ENCODE data around the gene INSIG1. TPM values are rescaled to one million over a fixed set of nuclear protein-coding genes. Genes with fewer than 3 reads are reported as not detected.

The INSIG1 gene
- total RNA-seq, 6 donors from 2014 or later, result 16.8 to 136 (median 100) TPM

- no peak overlapping the region for H3K4me3 ChIP-seq
- H3K27ac ChIP-seq, result no peak overlapping the region
- 84 to 85% methylated on average over 37 of the region's 37 CpGs for WGBS, 2 donors
- H3K36me3 ChIP-seq, result no peaks in the 10 kb centered on the region
- no peaks in the 10 kb centered on the region for H3K9me3 ChIP-seq
- TF ChIP-seq CTCF (IDR thresholded peaks at IDR 0.05) (no peak), POLR2AphosphoS5 (IDR thresholded peaks at IDR 0.05) (no peak), EP300 (IDR thresholded peaks at IDR 0.05) (no peak), POLR2A (IDR thresholded peaks at IDR 0.05) (no peak)
- no peaks in the 10 kb centered on the region for H3K4me1 ChIP-seq
- ATAC-seq (ENCODE audit: low FRiP score in 2 of 2) (peak; percentile 18 to 61), DNase-seq (peak in 1 of 2 donors; percentile 76)
- H3K27me3 ChIP-seq, result no peaks in the 10 kb centered on the region
Measured at GRCh38 chr7:155337946-155338631, 40.4 kb downstream of the INSIG1 start.

GRCh38 chr7:155338632-155339320 lies 41.1 kb downstream of the INSIG1 start:
- Histone ChIP-seq H3K4me1 (no peaks in the 10 kb centered on the region), H3K36me3 (no peaks in the 10 kb centered on the region), H3K4me3 (no peak overlapping the region), H3K9me3 (no peaks in the 10 kb centered on the region), H3K27me3 (no peaks in the 10 kb centered on the region), H3K27ac (no peak overlapping the region)
- peak in 1 of 2 donors; percentile 45 for ATAC-seq (ENCODE audit: low FRiP score in 2 of 2)
- no peak for DNase-seq
- TF ChIP-seq POLR2A (IDR thresholded peaks at IDR 0.05) (no peak), POLR2AphosphoS5 (IDR thresholded peaks at IDR 0.05) (no peak), CTCF (IDR thresholded peaks at IDR 0.05) (no peak), EP300 (IDR thresholded peaks at IDR 0.05) (no peak)
- 67 to 77% methylated on average over 23 to 24 of the region's 25 CpGs for WGBS, 2 donors

GRCh38 chr7:155339474-155339873 lies 41.8 kb downstream of the INSIG1 start:
- no peaks in the 10 kb centered on the region for H3K36me3 ChIP-seq
- ATAC-seq (ENCODE audit: low FRiP score in 2 of 2), result peak; percentile 7 to 51

GRCh38 chr7:155340071-155340531 lies 42.4 kb downstream of the INSIG1 start:
- TF ChIP-seq POLR2A (IDR thresholded peaks at IDR 0.05), result no peak
- no peak for TF ChIP-seq EP300 (IDR thresholded peaks at IDR 0.05)
- TF ChIP-seq POLR2AphosphoS5 (IDR thresholded peaks at IDR 0.05), result no peak
- TF ChIP-seq CTCF (IDR thresholded peaks at IDR 0.05), result no peak
- no peak for ATAC-seq (ENCODE audit: low FRiP score in 2 of 2)
- H3K36me3 ChIP-seq, result no peaks in the 10 kb centered on the region
- H3K27me3 ChIP-seq, result no peaks in the 10 kb centered on the region
- H3K27ac ChIP-seq, result no peak overlapping the region
- H3K9me3 ChIP-seq, result no peaks in the 10 kb centered on the region
- H3K4me3 ChIP-seq, result no peak overlapping the region
- WGBS, 2 donors, result 78% methylated on average over 14 of the region's 14 CpGs; no CpG with 5 or more reads in 1 of the 2 donors
- DNase-seq, result no peak
- H3K4me1 ChIP-seq, result peaks cover 7 to 9% (median 7%) of the 10 kb centered on the region in 4 donors

More at GRCh38 chr7:155339474-155339873, 41.8 kb downstream of the INSIG1 start:
- H3K27me3 ChIP-seq, result no peaks in the 10 kb centered on the region
- no peak overlapping the region for H3K27ac ChIP-seq
- no peaks in the 10 kb centered on the region for H3K9me3 ChIP-seq
- 87 to 92% methylated on average over 5 to 15 of the region's 17 CpGs for WGBS, 2 donors
- peaks cover under 1 to 3% (median 2%) of the 10 kb centered on the region in 4 donors for H3K4me1 ChIP-seq
- no peak overlapping the region for H3K4me3 ChIP-seq
- DNase-seq, result no peak
- no peak for TF ChIP-seq POLR2A (IDR thresholded peaks at IDR 0.05)
- TF ChIP-seq EP300 (IDR thresholded peaks at IDR 0.05), result no peak
- no peak for TF ChIP-seq CTCF (IDR thresholded peaks at IDR 0.05)
- no peak for TF ChIP-seq POLR2AphosphoS5 (IDR thresholded peaks at IDR 0.05)
